IPS-11a (cell line): ENCODE results near the gene PRG3.
"Not testable (repeated sequence)": the region's sequence is repeated elsewhere in the genome, so short reads cannot be mapped to it uniquely, and the experiment has no call there.

ENCODE experiments used
- H3K4me3 ChIP-seq: one replicate; pipeline ENCODE4 v1.5.1; 2013; ENCODE audit warnings: low read depth, low read length, control low read depth

The PRG3 gene

DNA sequence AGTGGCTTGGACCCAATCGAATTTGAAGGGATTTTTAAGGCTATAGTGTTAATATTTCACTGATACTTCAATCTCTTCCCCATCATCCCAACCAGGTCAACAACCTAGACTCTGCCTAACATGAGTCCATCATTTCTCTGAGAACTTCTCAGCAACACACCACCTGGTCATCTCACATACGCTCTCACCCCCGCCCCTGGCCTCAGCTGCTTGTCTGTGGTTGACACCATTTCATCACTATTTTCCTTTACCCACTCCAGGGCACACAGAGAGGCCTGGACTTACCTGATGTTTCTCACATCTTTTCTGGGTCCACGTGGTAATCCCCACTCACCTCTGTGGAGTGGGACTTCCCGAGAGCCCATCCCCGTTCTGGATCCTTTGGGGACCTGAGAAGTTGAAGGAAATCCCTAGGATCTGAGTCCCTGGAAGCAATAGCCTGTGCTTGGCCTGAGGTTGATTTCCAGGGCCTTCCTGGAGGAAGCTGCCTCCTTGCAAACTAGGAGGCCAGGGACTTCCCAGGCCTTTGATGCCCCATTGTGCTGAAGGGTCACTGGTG is 39.6 kb downstream of the PRG3 start:
- no peak overlapping the region for H3K4me3 ChIP-seq

- H3K4me3 ChIP-seq = no peak overlapping the region
Measured at GRCh38 chr11:57340039-57340615, 40.8 kb downstream of the PRG3 start.

DNA sequence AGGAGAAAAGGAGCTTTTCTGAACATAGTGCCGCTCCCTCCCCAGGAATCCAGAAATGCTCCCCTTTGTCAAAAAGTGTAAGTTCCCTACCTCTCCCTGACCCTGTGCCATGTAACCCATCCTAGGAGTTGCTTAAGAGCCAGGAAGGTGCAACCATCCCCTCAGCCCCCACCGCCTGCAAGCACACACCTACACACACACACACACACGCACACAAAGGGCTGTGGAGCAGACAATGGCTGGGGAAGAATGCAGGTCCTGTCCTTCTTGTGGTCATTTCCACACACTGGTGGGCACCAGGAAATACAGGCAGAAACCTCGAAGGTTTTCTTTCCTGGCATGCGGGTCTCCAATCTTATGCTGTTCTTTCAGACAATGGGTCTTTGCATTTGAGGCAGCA is 41.6 kb downstream of the PRG3 start:
- H3K4me3 ChIP-seq = no peak overlapping the region

DNA sequence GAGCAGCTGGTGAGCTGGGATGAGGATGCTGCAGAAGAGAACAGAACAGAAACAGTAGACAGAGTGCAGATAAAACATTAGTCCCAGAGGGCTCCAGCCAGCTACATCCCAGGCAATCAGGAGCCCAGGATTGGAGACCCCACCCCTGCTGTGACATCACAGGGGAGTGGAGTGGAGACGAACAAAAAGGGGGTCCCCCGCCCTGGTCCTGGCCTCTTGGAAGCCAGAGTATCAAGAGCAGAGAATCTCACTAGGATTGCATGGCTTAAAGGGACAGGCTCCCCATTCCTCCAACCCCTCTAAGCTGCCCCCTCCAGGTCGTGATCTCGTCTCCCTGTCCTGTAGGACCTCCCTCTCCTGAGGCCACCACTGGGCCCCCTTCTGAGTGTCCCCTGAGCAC is 42.8 kb downstream of the PRG3 start, which contains the start of gene P2RX3:
Gene P2RX3, plus strand, starts transcription at position 211 of the 400 bp plus-strand sequence. CDS start 199 bp downstream, outside the sequence.
- H3K4me3 ChIP-seq = no peak within 1 kb of the TSS

DNA sequence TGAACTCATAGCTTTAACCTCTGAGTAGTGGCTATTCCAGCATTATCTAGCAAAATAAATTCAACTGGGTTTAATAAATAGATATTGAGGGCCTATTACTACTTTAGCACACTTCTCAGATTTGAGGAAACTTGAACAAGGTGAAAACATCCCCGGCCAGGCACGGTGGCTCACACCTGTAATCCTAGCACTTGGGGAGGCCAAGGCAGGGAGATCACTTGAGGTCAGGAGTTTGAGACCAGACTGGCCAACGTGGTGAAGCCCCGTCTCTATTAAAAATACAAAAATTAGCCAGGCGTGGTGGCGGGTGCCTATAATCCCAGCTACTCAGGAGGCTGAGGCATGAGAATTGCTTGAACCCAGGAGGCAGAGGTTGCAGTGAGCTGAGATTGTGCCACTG is 44.1 kb downstream of the PRG3 start:
- not testable (repeated sequence) for H3K4me3 ChIP-seq

DNA sequence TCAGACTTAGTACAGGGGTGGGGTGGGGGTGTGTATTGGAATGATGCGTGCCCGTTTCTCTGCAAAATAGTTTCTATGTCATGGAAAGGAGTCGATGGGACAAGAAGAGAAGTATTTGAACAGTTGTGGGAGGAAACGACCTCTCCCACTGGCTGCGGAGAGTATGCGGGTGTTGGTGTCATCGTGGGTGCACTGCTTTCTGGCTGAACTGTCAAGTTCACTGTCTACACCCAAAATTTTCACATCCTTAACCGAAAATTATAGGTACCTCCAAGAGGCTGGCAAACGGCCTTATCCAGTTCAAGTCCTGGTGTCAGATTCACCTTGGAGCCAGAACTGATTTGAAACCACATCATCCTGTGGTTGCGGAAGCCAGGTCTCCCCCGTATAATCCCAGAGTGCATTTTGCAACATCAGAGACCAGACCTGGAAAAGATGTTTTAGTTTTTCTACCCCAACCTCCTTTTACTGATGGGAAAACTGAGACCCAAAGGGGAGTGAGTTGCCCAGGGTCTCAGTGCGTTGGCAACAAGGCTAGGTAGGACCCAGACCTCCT is 44.8 kb downstream of the PRG3 start:
- peak overlapping the region; percentile 33 for H3K4me3 ChIP-seq

DNA sequence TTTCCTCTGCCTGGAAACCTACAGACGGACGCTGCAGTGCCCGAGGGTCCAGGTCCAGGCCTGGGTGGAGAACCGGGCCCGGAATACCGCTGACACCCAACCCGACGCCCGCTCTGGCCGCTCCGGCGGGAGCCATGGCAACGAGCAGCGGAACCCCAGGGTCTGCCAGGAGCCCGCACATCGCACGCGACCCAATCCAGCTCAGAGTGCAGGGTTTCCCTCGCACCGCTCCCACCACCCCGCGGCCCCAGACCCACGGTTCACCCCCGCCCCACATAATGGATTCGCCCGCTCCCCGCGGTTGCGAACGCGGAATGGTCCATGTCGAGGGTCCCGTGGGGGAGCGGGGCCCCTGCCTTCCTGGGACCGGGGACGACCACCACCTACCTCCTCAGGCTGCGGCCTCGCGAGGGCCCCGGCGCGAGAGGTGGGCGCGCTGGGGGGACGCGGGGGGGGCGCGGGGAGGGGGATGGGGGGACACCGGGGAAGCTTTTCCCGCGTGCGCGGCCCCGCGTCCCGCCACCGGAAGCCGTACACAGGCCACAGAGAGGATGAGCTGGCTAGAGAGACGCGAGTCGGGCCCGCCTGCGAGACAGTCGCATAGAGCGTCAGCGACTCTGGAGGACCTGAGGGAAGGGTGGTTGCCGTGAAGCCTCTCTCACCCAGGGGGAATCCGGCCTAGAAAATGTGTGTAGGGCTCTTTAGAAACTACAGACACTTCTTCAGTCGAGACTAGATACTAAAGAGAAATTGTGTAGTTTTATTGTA is 45.4 kb downstream of the PRG3 start, which contains the start of gene SSRP1:
Gene SSRP1, minus strand, starts transcription at position 550 of the 768 bp plus-strand sequence. CDS start 771 bp downstream, outside the sequence.
- peak within 1 kb of the TSS; percentile 86 for H3K4me3 ChIP-seq

GRCh38 chr11:57335023-57335342 is 46.0 kb downstream of the PRG3 start:
- peak overlapping the region; percentile 86 for H3K4me3 ChIP-seq

DNA sequence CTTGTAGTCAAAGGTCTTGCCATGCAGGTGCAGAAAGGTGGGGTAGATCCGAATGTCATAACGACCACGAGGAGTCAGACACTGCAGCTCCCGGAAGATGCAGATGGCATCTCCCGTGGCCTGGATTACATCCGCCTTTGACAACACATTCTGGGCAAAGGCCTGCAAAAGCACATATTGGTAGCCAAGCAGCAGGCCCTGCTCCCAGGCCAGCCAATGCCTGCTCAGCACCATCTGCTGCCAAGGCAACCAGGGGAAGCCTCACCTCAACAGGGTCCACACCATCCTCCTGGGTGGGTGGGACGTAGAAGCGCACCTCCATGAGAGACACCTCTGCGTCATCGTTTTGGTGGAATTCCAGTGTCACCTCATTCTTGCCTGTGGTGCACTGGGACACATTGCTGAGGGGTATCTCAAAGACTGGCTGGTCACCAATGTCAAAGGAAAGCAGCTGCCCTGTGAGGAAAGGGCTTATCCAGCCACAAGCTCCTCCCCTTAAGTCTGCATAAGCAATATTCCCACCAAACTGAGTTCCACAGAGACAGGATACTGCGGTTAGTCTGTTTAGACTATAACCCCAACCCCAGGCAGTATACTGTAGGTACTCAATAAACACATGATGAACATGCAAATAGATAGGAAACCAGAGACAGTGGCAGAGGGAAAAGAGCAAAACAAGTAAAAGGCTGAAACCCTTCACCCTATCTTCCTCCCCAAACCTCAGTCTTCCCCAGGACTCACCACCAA is 48.1 kb downstream of the PRG3 start:
- H3K4me3 ChIP-seq = no peak overlapping the region

DNA sequence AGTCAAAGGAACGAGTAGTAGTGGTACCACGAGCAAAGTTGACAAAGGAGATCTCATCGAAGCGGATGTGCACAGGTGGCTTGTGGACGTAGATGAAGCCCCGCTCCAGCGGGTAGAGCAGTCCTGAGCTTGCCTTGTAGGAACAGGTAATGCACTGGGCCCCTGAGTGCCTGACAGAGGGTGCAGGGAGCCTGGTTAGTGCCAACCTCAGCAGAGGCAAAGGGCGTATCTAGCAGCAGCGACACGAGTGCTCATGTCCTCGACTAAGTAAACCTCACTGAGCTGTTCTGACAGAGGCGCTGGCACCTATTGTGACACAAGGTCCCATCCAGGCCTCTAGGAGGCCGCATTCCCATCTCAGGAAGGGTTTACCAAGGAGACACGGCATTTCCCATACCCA is 49.2 kb downstream of the PRG3 start:
- no peak overlapping the region for H3K4me3 ChIP-seq

DNA sequence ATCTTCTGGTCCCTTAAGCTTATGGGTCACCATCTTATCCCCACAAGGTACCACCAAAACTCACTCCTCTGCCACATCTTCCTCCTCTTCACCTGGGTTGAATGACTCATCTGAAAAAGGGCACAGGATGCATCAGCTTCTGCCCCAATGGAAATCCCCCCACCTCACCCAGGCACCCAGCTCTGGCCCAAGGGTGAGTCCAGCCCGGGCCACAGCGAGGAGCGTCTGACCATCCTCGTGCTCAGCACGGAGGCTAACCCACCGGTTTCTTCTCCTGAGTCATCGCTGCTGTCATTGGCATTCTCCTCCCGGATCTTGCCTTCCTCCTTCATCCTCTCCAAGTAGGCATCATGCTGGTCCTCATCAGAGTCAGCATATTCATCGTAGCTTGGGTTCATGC is 50.9 kb downstream of the PRG3 start:
- H3K4me3 ChIP-seq = no peak overlapping the region

DNA sequence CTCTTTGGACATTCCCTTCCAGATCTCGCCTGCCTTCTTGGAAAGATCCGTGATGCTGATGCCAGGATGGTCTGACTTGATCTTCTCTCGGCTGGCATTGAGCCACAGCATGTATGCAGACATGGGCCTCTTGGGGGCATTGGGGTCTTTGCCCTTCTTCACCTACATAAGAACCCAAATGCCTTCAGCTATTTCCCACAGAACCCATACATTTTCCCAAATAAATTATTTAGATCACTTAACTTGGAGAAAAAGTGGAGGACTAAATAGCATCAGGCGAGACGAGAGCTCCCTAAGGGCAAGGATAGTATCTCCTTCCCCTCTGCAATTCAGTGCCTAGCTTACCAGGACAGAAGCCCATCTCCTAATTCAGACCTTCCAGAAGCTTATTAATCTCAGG is 53.2 kb downstream of the PRG3 start:
- H3K4me3 ChIP-seq = no peak overlapping the region
